Activated CD4-positive, alpha-beta memory T cell treated with anti-CD3 and anti-CD28 coated beads, Interleukin-2, amount 10 ng/mL, durations not matched to agents 7 days and 5 days (primary cell): ENCODE data around the gene BRD3OS. TPM values are rescaled to one million over a fixed set of nuclear protein-coding genes. Genes with fewer than 3 reads are reported as not detected.
"Not testable (repeated sequence)": the region's sequence is repeated elsewhere in the genome, so short reads cannot be mapped to it uniquely, and the experiment has no call there.

Source experiments
- CTCF ChIA-PET: fragments of 350-600 bp; sonication (Branson Sonifier 250); formaldehyde crosslinking; loops from one replicate; lab custom pipeline; 2021; ENCODE audit warnings: antibody characterized with exemption, inconsistent platforms; lab: Charles Lee
- POLR2A ChIA-PET: fragments of 350-600 bp; sonication (Branson Sonifier 250); formaldehyde crosslinking; loops from one replicate; lab custom pipeline; 2021; ENCODE audit warnings: antibody characterized with exemption; lab: Charles Lee
- DNase-seq: peaks from one replicate; pipeline ENCODE4 v3.0.0-alpha.2; 2020
- H3K27ac Mint-ChIP-seq: one replicate; pipeline ENCODE4 v1.8.0; 2021; ENCODE audit warnings: mild to moderate bottlenecking, mixed read lengths
- H3K27me3 Mint-ChIP-seq: one replicate; pipeline ENCODE4 v1.8.0; 2021; ENCODE audit warnings: mixed read lengths
- H3K36me3 Mint-ChIP-seq: one replicate; pipeline ENCODE4 v1.8.0; 2021; ENCODE audit warnings: low read depth, mixed read lengths
- H3K4me1 Mint-ChIP-seq: one replicate; pipeline ENCODE4 v1.8.0; 2021; ENCODE audit warnings: mixed read lengths
- H3K4me3 Mint-ChIP-seq: one replicate; pipeline ENCODE4 v1.8.0; 2021; ENCODE audit warnings: mild to moderate bottlenecking, mixed read lengths
- H3K9me3 Mint-ChIP-seq: one replicate; pipeline ENCODE4 v1.8.0; 2021; ENCODE audit warnings: mixed read lengths
- total RNA-seq, 2 experiments: library from RNA; stranded (reverse); gene quantifications; one replicate each; pipeline ENCODE4 v1.2.3, GENCODE V29; 2021

Gene BRD3OS
- total RNA-seq, 2 experiments from 2014 or later = 9.6 to 10.3 TPM

- Mint-ChIP-seq H3K4me3 (no peak overlapping the region), H3K9me3 (peaks cover 7% of the 10 kb centered on the region), H3K27me3 (peaks cover 30% of the 10 kb centered on the region), H3K36me3 (no peaks in the 10 kb centered on the region), H3K27ac (no peak overlapping the region), H3K4me1 (peaks cover 7% of the 10 kb centered on the region)
- ChIA-PET CTCF (no interaction called here), POLR2A (interaction anchor here (0.7 kb wide), 1 partner anchor 879 kb away, joined by 4 read pairs; no protein-coding TSS in a partner anchor)
- DNase-seq = no peak
Measured at GRCh38 chr9:134073500-134073899, 48.2 kb downstream of the BRD3OS start.

GRCh38 chr9:134075689-134076088 lies 50.4 kb downstream of the BRD3OS start:
- H3K27ac Mint-ChIP-seq, CTCF ChIA-PET, H3K4me1 Mint-ChIP-seq, POLR2A ChIA-PET, DNase-seq, H3K36me3 Mint-ChIP-seq, H3K9me3 Mint-ChIP-seq, H3K4me3 Mint-ChIP-seq: not testable (repeated sequence)
- H3K27me3 Mint-ChIP-seq = peaks cover 19% of the 10 kb centered on the region

- Mint-ChIP-seq H3K27ac (no peak overlapping the region), H3K36me3 (no peaks in the 10 kb centered on the region), H3K9me3 (peaks cover 7% of the 10 kb centered on the region), H3K4me3 (no peak overlapping the region), H3K27me3 (peaks cover 17% of the 10 kb centered on the region), H3K4me1 (no peaks in the 10 kb centered on the region)
- CTCF ChIA-PET = no interaction called here
- POLR2A ChIA-PET = no interaction called here
- no peak for DNase-seq
Measured at GRCh38 chr9:134076644-134077043, 51.4 kb downstream of the BRD3OS start.

Other genes starting within 250 kb of the BRD3OS start
- 1 to 10 TPM; 2.4 to 2.9 TPM for gene VAV2, start 33.2 kb upstream of the BRD3OS start, total RNA-seq
- gene BRD3, start 42.5 kb downstream of the BRD3OS start, total RNA-seq = 10 to 100 TPM; 26.0 to 29.3 TPM
- 10 to 100 TPM; 32.1 to 32.7 TPM for gene WDR5, start 110.6 kb downstream of the BRD3OS start, total RNA-seq
- gene RNU6ATAC, start 139.1 kb downstream of the BRD3OS start, total RNA-seq = 10 to 100 TPM; 21.7 to 22.1 TPM